Osteoblast (primary cell): ENCODE results near the gene GLCCI1. TPM values are rescaled to one million over a fixed set of nuclear protein-coding genes. Genes with fewer than 3 reads are reported as not detected.

Experiments
- DNase-seq: peaks from one replicate; pipeline ENCODE4 v3.0.0; 2011; ENCODE audit warnings: low spot score, mixed read lengths; ENCODE audit not compliant: insufficient read length; ENCODE audit errors: missing footprints
- H2AFZ ChIP-seq: 2 replicates; pipeline ENCODE4 v1.6.0; 2011; ENCODE audit warnings: mild to moderate bottlenecking, low read length
- H3K27ac ChIP-seq: 2 replicates; pipeline ENCODE4 v1.5.1; 2011; ENCODE audit warnings: mild to moderate bottlenecking, low read depth, low read length, moderate library complexity
- H3K27me3 ChIP-seq: 2 replicates; pipeline ENCODE4 v1.6.0; 2012; ENCODE audit warnings: mild to moderate bottlenecking, control low read depth, inconsistent platforms, low read length, moderate library complexity; ENCODE audit not compliant: insufficient read depth
- H3K36me3 ChIP-seq: 2 replicates; pipeline ENCODE4 v1.5.1; 2011; ENCODE audit warnings: mild to moderate bottlenecking, low read length, control low read depth, moderate library complexity; ENCODE audit not compliant: insufficient read depth
- H3K4me1 ChIP-seq: 2 replicates; pipeline ENCODE4 v1.5.1; 2011; ENCODE audit warnings: mild to moderate bottlenecking, low read length, control low read depth, moderate library complexity; ENCODE audit not compliant: insufficient read depth
- H3K4me2 ChIP-seq: 2 replicates; pipeline ENCODE4 v1.6.0; 2011; ENCODE audit warnings: mild to moderate bottlenecking, low read length; ENCODE audit not compliant: insufficient read depth
- H3K4me3 ChIP-seq: fragments of 200-600 bp; sonication (generic); 3 replicates; pipeline ENCODE4 v1.5.1; 2012; ENCODE audit warnings: mild to moderate bottlenecking, low read length, inconsistent platforms; ENCODE audit not compliant: insufficient read depth
- H3K79me2 ChIP-seq: 2 replicates; pipeline ENCODE4 v1.6.0; 2012; ENCODE audit warnings: mild to moderate bottlenecking, low read length, control low read depth, inconsistent platforms; ENCODE audit not compliant: insufficient read depth
- H3K9me3 ChIP-seq: 2 replicates; pipeline ENCODE4 v1.5.1; 2011; ENCODE audit warnings: low read depth, low read length, control low read depth
- H4K20me1 ChIP-seq: 2 replicates; pipeline ENCODE4 v1.6.0; 2012; ENCODE audit warnings: mild to moderate bottlenecking, low read length, control low read depth; ENCODE audit not compliant: insufficient read depth
- CTCF ChIP-seq: IDR thresholded peaks from 2 replicates; pipeline ENCODE4 v1.5.1; 2011; ENCODE audit warnings: mild to moderate bottlenecking, low read depth, low read length, moderate library complexity; ENCODE audit errors: extremely low read depth
- total RNA-seq: library from RNA; depleted of rRNA; stranded (reverse); fragments of >200 nt; gene quantifications from 2 replicates; pipeline ENCODE4 v1.2.3, GENCODE V29; 2012

GLCCI1 gene
- total RNA-seq, 1 donor, result 10.1 TPM

GRCh38 chr7:7972922-7973594, 4.5 kb downstream of the GLCCI1 start:
- H3K4me2 ChIP-seq, result no peak overlapping the region
- H4K20me1 ChIP-seq, result peaks cover 13% of the 10 kb centered on the region
- no peak overlapping the region for H3K4me3 ChIP-seq
- peaks cover 21% of the 10 kb centered on the region for H3K4me1 ChIP-seq
- H3K27me3 ChIP-seq, result no peaks in the 10 kb centered on the region
- peaks cover 76% of the 10 kb centered on the region for H3K79me2 ChIP-seq
- H3K36me3 ChIP-seq, result no peaks in the 10 kb centered on the region
- no peaks in the 10 kb centered on the region for H3K9me3 ChIP-seq
- H2AFZ ChIP-seq, result no peak overlapping the region
- no peak for TF ChIP-seq CTCF
- no peak for DNase-seq
- H3K27ac ChIP-seq, result no peak overlapping the region

- TF ChIP-seq CTCF, result no peak
- Histone ChIP-seq H3K4me2 (no peak overlapping the region), H3K36me3 (no peaks in the 10 kb centered on the region)
Measured at GRCh38 chr7:7976677-7977076, 8.1 kb downstream of the GLCCI1 start.

GRCh38 chr7:7977774-7978173, 9.2 kb downstream of the GLCCI1 start:
- peak; percentile 36 for DNase-seq
- H3K9me3 ChIP-seq, result no peaks in the 10 kb centered on the region
- H3K4me2 ChIP-seq, result peak overlapping the region; percentile 48

More at GRCh38 chr7:7976677-7977076, 8.1 kb downstream of the GLCCI1 start:
- Histone ChIP-seq H3K4me3 (no peak overlapping the region), H3K4me1 (peaks cover 11% of the 10 kb centered on the region), H2AFZ (no peak overlapping the region), H3K79me2 (peaks cover 83% of the 10 kb centered on the region), H3K27me3 (no peaks in the 10 kb centered on the region), H3K27ac (no peak overlapping the region), H4K20me1 (peaks cover 2% of the 10 kb centered on the region), H3K9me3 (no peaks in the 10 kb centered on the region)
- no peak for DNase-seq

More at GRCh38 chr7:7977774-7978173, 9.2 kb downstream of the GLCCI1 start:
- Histone ChIP-seq H3K4me3 (no peak overlapping the region), H3K27me3 (no peaks in the 10 kb centered on the region), H3K36me3 (no peaks in the 10 kb centered on the region), H3K27ac (peak overlapping the region; percentile 17), H4K20me1 (no peaks in the 10 kb centered on the region), H3K79me2 (peaks cover 85% of the 10 kb centered on the region), H3K4me1 (peaks cover 11% of the 10 kb centered on the region), H2AFZ (no peak overlapping the region)
- no peak for TF ChIP-seq CTCF
